Activated CD8-positive, alpha-beta memory T cell treated with anti-CD3 and anti-CD28 coated beads for 48 hours (primary cell): ENCODE results near the gene SERPIND1.
"Not testable (repeated sequence)": the region's sequence is repeated elsewhere in the genome, so short reads cannot be mapped to it uniquely, and the experiment has no call there.

ENCODE experiments used
- DNase-seq, 3 experiments: peaks; one replicate each; pipeline ENCODE4 v3.0.0-alpha.2; 2020; ENCODE audit warnings: low read depth in 2 of 3, low spot score in 2 of 3

SERPIND1 gene

DNA sequence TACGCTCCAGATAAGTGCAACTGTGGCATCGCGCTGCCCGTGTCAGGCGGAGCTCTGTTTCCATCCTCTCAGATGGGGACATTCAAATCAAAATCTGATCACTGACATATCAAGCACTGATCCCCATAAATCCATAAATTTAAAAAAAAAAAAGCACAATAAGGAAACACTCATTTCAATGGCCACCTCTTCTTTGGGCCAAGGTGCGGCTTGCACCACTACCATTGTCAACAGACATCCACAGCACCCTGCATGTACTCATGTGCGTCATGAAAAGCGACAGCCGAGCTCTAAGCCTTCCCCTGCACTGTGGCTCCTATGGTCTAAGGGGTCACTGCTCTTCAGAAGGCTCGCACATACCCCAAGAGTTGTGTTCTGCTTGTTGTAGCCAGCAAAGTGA is 26.7 kb upstream of the SERPIND1 start:
- DNase-seq = no peak

DNA sequence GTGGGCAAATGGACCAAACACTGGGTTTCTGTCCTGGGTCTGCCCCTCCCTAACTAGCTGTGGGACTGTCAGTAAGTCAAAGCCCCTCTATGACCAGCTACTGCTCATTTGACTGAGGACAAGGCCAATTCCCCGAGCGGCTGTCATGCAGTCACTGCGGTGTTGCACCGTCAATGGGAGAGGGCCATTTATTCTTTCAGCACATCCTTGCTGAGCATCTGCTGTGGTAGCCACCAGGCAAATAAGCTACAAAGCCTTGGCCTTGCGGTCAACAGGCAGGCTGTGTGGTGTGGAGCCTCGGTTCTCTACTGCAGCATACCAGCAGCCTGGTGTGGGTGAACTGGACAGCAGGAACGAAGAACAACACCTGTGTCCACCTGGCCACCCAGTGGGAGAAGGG is 25.8 kb upstream of the SERPIND1 start:
- DNase-seq = no peak

GRCh38 chr22:20748731-20749428 is 25.0 kb upstream of the SERPIND1 start:
- no peak for DNase-seq

DNA sequence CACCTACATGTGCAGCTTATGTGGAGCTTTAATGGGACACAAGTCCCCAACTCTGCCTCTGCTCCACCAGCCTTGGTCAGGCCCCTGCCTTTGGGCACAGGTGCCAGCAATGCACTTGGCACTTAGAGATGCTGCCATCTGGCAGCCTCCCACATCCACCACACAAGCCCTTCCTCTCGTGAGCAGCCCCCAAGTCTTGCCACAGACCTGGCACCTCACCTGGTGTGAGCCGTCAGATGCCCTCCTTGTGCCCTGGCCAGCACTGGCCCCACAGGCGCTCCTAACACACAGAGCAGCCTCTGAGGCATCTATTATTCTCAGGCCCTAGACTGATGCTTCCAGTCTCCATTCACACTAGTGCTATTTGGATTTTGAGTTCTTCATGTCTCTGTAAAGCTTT is 24.5 kb upstream of the SERPIND1 start:
- DNase-seq = no peak

- DNase-seq = peak in 2 of 3 experiments; percentile 10 to 12
Measured at GRCh38 chr22:20750461-20751184, 23.3 kb upstream of the SERPIND1 start.

DNA sequence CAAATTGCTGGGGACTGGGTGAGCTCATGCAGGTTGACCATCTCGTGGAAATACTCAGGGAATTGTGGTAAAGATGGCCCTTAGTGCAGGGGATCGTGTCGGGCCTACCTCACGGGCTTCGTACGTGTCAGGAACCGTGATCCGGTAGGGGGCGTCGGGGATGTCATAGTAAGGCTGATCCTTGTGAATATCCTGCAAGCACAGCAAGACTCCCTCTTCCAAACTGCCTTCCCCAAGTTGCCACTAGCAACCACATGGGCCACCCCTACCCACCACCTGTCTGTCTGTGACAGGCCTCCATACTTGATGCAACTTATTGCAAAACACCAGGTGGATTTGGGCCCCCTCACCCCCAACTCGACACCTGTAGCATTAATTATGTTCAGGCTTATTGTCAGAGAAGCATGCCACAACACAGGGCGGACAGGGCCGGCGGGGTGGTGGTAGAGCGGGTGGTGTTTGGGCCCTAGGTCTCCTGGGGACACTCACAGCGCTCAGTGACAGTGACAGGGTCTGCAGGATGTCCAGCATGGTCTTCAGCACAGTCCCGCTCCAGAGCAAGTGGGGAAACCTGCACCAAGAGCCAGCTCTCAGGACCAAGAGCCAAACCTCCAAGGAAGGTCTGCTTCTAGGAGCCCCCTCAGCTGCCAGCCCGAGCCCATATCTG is 22.6 kb upstream of the SERPIND1 start:
- no peak for DNase-seq

GRCh38 chr22:20752104-20752741 is 21.7 kb upstream of the SERPIND1 start:
- DNase-seq = no peak

DNA sequence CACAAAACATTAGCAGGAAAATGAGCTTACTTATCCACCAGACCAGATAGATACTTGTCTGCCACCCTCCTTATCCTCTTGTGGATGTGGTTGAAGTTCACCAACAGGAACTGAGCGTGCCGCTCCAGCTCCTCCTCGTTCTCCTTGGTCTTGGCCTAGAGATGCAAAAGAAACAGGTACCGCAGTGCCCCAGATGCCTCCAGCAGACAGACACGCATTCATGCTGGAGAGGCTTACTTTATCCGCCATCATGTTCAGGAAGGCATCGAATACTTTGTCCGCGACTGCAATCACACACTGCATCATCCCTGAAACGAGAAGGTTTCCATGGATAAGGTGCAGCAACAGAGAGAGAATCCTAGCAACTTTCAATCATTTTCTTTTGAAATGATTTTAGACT is 21.0 kb upstream of the SERPIND1 start:
- DNase-seq = no peak

- DNase-seq = no peak
Measured at GRCh38 chr22:20756846-20757245, 17.1 kb upstream of the SERPIND1 start.

DNA sequence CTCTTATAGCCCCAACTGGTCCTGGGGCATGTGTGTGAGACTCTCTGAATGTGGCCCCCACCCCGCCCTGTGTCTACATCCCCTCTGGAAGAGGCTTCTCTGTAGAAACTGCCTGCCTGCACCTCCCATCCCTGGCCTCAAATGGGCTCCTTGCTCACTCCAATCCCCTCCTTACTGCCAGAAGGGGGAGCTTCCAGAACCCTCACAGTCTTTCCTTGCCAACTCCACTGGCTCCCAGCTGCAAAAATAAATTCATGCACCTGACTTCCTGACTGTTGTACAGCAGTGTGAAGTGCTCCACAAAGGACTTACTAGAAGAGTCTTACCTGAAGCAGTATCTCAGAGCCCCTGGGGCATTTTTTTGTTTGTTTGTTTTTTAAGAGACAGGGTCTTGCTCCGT is 15.2 kb upstream of the SERPIND1 start:
- DNase-seq = no peak

- DNase-seq = no peak
Measured at GRCh38 chr22:20760084-20760483, 13.8 kb upstream of the SERPIND1 start.

DNA sequence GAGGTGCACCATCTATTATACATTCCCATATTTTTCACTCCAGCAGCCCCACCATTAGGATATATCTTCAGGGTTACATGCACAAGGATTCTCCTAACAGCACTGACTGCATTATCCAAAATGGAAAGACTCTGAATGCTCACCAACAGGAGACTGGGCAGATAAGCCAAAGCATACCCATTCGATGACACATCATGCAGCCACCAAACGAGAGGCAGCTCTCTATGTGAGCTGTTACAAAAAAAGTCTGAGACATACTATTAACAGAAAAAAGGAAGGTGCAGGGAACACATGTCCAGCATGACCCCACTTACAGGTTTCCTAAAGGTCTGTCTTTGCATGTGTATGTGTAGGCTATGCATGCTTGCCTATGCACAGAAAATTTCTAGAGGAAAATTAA is 12.4 kb upstream of the SERPIND1 start:
- no peak for DNase-seq

- DNase-seq = no peak
Measured at GRCh38 chr22:20762233-20762796, 11.6 kb upstream of the SERPIND1 start.

DNA sequence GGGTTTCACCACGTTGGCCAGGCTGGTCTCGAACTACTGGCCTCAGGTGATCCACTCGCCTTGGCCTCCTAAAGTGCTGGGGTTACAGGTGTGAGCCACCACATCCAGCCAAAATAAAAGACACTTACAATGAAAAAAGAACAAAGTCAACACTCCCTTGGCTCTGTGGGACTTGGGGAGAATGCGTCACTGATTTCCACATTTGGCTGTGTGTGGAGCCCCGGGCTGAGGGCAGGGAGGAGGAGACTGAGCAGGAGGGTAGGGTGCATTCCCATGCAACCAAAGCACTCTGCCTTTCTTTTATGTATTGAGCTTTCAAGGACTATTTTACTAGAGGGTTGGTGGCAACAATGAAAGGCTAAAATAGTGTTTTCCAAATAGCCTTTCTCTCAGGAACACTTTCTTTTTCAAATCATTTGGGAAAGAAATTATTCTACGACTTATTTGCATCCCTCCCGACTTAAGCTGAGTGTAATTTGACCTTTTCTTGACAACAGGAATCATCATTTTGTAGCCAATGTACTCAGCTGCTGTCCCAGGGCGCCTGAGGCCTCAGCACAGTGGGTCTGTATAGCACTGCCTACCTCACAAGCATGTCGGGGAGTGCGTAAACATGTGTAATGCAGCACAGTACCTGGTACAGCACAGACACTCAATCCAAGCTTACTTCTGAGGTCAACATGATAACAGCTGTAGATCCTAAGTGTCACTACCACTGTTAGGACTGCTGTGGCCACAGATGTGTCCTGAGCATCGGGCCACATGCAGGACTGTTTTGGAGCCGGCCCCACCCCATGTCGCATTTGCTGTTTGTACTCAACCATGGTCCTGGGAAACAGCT is 10.1 kb upstream of the SERPIND1 start:
- DNase-seq = no peak

GRCh38 chr22:20764471-20764720 is 9.5 kb upstream of the SERPIND1 start:
- DNase-seq = no peak

- no peak for DNase-seq
Measured at GRCh38 chr22:20764729-20765128, 9.2 kb upstream of the SERPIND1 start.

- DNase-seq = no peak
Measured at GRCh38 chr22:20765938-20766337, 8.0 kb upstream of the SERPIND1 start.

- no peak for DNase-seq
Measured at GRCh38 chr22:20766530-20766929, 7.4 kb upstream of the SERPIND1 start.

- DNase-seq = not testable (repeated sequence)
Measured at GRCh38 chr22:20769496-20769826, 4.5 kb upstream of the SERPIND1 start.

GRCh38 chr22:20771918-20772625 is 1.8 kb upstream of the SERPIND1 start:
- no peak for DNase-seq
